ENCODE measurements around the gene TRAPPC12.
"Not testable (repeated sequence)": the region's sequence is repeated elsewhere in the genome, so short reads cannot be mapped to it uniquely, and the experiment has no call there.

The TRAPPC12 gene

DNA sequence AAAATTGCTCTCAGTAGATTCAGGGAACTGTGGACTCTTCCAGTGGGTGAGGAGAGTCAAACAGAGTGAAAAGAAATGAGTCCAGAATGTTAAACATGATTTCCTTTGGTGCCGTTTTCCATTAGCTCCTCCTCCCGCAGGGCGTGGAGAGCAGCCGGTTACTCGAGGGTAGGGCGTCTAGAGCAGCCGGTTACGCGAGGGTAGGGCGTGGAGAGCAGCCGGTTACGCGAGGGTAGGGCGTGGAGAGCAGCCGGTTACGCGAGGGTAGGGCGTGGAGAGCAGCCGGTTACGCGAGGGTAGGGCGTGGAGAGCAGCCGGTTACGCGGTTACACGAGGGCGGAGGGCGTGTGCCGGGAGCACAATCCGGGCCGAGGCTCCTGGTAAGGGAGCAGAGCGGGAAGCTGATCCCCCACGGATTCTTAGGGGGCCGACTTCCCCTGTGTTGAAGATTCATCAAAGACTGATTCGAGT lies 69.0 kb downstream of the TRAPPC12 start:
- not testable (repeated sequence) for H3K27me3 Mint-ChIP-seq, H3K4me1 Mint-ChIP-seq, H3K4me3 Mint-ChIP-seq, H3K27ac Mint-ChIP-seq, H3K36me3 Mint-ChIP-seq, H3K9me3 Mint-ChIP-seq

DNA sequence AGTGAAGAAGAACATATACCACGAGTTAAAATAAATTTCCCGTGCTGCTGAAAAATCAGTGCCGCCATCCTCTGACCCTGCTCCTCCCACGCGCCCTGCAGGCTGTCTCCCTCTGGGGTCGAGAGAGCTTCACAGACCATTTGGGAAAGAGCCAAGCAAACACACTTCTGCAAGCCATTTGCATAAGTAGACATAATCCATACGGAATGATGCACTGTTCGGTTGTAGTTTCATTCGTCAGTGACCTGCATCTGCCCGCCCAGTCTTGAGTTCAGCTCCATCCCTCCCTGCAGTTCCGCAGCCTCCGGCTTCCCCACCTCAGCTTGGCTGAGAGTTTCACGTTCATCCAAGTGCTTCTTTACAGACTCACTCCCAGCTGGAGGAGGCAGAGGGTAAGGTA lies 69.6 kb downstream of the TRAPPC12 start:
- H3K9me3 Mint-ChIP-seq: no peaks in the 10 kb centered on the region
- H3K4me1 Mint-ChIP-seq: no peaks in the 10 kb centered on the region
- H3K27ac Mint-ChIP-seq: no peak overlapping the region
- H3K27me3 Mint-ChIP-seq: no peaks in the 10 kb centered on the region
- H3K36me3 Mint-ChIP-seq: peaks cover 6% of the 10 kb centered on the region
- no peak overlapping the region for H3K4me3 Mint-ChIP-seq

DNA sequence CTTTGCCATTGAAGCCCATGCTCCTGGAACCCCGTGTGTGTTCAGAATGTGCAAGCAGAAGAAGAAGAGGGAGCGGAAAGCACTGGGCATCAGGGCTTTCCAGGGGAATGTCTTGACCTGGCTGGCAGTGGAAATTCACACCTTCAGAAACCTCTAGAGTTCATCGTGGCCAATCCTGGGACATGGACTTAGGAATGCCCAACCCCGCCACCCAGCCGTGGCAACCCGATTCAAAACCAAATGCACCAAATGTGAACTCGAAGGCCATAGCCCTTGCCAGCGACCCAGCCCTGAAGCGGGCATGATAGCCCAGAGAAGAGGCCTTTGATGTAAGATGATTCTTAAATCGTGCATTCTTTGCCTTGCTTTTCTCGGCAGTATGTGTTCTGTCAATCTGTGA lies 70.4 kb downstream of the TRAPPC12 start:
- Mint-ChIP-seq H3K27me3 (no peaks in the 10 kb centered on the region), H3K9me3 (no peaks in the 10 kb centered on the region), H3K36me3 (peaks cover 6% of the 10 kb centered on the region), H3K27ac (no peak overlapping the region), H3K4me1 (no peaks in the 10 kb centered on the region), H3K4me3 (no peak overlapping the region)

DNA sequence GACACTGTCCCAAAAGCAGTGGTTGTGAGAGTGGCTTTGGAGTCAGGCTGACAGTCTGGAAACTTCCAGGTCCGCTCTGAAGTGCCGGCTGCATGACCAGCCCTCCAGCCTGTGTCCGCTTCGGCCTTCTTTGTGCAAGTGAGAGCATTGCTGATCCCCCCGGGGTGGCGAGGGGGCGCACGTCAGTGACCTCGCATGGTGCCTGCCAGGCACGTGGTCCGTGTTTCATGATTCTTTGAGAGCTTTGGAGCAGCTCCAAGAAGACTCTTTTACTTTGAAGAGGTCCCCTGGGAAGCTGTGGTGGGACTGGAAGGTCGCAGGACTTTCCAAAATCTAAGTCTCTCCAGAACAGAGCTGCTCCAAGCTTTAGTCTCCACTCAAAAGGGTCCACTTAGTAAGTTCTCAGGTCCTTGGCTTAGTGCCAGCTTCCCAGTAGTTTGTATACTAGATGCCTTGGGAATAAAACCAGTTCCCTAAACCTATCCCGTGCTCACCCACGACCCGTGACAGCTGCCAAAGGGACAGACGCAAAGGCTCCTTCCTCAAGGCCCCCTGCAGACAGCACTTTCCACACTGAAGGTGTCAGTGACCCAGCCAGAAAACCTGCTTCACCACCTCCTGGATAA lies 71.0 kb downstream of the TRAPPC12 start:
- Mint-ChIP-seq H3K27me3 (no peaks in the 10 kb centered on the region), H3K27ac (no peak overlapping the region), H3K36me3 (peaks cover 5% of the 10 kb centered on the region), H3K4me1 (no peaks in the 10 kb centered on the region), H3K4me3 (no peak overlapping the region), H3K9me3 (no peaks in the 10 kb centered on the region)

DNA sequence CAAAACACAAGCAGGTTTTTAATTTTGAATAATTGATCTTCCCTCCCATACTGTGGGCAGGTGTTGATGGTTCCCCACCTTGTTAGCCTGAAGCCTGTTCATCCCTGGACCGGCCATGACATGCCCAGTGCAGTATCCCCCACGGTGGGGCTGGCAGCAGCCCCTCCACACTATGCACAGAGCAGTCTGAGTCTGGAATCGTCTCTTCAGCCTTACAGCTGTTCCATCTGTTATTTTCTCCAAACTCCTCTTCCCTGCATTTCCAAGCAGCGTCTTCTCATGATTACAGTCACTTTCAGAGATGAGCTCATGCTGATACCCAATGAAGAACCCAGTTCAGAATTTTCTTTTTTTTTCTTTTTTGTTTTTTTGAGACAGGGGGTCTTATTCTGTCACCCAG lies 71.7 kb downstream of the TRAPPC12 start:
- Mint-ChIP-seq H3K4me3 (no peak overlapping the region), H3K4me1 (no peaks in the 10 kb centered on the region), H3K9me3 (no peaks in the 10 kb centered on the region), H3K27ac (no peak overlapping the region), H3K27me3 (no peaks in the 10 kb centered on the region), H3K36me3 (peaks cover 3% of the 10 kb centered on the region)

DNA sequence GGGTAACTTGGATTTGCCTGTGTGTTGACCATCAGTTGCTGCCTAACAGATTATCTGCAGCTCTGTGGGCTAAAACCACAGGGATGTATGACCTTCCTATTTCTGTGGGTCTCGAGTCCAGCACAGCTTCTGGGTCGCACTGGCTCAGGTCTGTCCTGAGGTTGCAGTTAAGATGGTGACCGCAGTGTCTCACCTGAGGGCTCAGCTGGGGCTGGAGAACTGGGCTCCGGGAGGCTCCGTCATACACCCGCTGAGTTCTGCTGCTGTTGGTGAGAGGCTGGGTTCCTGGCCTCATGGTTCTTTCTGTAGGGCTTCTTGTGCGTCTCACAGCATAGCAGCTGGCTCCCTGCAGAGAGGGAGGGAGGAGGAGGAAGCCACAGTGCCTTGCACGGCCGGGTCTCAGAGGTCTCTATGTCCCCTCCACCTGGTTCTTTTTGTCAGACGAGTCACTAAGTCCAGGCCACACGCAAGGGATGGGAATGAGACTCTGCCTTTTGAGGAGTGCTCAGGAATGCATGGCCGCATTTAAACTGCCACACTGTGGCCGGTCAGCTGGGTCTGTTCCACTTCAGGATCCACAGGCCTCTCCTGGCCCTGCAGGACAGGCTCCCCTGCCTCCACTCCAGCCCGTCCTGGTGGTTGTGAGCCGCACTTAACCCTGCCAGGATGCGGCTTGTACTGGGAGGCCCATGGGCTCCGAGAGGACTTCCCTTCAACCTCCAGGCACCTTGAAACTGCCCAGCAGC lies 72.6 kb downstream of the TRAPPC12 start:
- Mint-ChIP-seq H3K4me3 (no peak overlapping the region), H3K27ac (no peak overlapping the region), H3K36me3 (peaks cover 7% of the 10 kb centered on the region), H3K27me3 (no peaks in the 10 kb centered on the region), H3K9me3 (no peaks in the 10 kb centered on the region), H3K4me1 (no peaks in the 10 kb centered on the region)

DNA sequence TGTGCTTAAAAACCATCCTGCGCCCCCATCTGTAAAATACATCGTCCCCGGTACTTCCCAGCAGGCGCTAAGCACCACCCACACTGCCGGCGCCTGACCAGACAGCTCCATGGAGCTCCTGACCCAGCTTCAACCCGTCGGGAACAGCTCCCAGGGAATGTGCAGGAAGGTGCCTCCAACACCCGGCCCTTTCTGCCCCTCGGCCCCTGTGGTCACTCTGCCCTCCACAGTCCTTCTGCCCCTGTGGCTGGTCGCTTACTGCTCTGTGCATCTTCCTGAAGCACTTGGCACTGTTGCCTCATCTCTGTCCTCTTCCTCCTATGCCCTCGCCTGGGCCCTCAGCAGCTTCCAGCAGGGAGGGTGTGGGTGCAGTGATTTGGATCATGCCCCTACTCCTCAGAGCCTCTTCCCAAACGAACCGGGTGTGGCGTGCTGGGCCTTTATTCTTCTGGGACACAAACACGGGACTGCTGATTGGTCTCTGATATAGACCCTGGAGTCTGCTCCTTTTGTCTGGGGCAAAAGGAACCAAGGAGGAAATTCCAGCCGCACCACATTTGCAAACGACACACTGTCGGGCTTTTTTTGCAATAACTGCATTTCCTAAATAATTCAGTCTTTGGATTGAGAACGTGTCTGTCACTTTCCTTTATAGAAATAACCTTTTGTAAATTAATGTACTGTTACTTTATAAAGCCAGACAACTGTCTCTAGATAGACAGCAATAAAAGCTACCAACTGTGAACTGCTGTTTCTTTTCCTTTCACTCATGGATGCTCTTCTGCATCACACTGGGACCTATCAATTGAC lies 73.9 kb downstream of the TRAPPC12 start:
- Mint-ChIP-seq H3K36me3 (peaks cover 7% of the 10 kb centered on the region), H3K4me3 (no peak overlapping the region), H3K9me3 (no peaks in the 10 kb centered on the region), H3K27me3 (no peaks in the 10 kb centered on the region), H3K4me1 (no peaks in the 10 kb centered on the region), H3K27ac (no peak overlapping the region)

DNA sequence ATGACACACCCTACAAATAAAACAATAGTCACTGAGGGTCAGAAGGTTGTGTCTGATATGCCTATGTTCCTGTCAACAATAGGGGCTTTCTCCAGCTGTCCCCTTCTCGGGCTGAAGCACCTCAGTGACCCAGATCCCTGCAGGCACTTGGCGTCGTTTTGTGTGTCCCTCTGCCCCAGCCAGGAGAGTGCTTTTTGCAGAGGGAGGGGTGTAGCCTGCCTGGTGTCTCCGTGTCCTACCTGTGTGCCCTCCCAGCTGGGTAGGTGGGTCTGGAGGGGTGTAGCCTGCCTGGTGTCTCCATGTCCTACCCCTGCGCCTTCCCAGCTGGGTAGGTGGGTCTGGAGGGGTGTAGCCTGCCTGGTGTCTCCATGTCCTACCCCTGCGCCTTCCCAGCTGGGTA lies 74.5 kb downstream of the TRAPPC12 start:
- not testable (repeated sequence) for H3K36me3 Mint-ChIP-seq, H3K27ac Mint-ChIP-seq, H3K27me3 Mint-ChIP-seq, H3K9me3 Mint-ChIP-seq, H3K4me3 Mint-ChIP-seq, H3K4me1 Mint-ChIP-seq

DNA sequence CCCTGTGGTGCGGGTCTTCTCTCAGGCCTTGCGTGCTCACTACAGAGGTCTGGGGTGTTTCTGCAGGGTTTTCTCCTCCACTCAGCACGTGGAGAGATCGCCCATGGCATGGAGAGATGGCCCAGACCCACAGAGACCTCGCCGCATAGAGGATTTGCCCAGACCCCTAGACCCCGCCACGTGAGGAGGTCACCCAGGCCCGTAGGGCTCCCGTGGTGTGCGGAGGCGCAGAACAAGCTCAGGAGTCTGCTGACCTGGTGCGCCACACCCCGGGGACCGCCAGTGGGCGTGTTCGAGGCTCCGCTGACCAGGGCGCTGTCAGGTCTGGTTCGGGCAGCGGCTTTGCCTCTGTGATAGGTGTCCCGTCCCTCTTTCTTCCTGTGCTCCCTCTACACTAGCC lies 75.3 kb downstream of the TRAPPC12 start:
- no peaks in the 10 kb centered on the region for H3K4me1 Mint-ChIP-seq
- no peak overlapping the region for H3K27ac Mint-ChIP-seq
- H3K4me3 Mint-ChIP-seq: no peak overlapping the region
- no peaks in the 10 kb centered on the region for H3K9me3 Mint-ChIP-seq
- H3K36me3 Mint-ChIP-seq: peaks cover 5% of the 10 kb centered on the region
- no peaks in the 10 kb centered on the region for H3K27me3 Mint-ChIP-seq

DNA sequence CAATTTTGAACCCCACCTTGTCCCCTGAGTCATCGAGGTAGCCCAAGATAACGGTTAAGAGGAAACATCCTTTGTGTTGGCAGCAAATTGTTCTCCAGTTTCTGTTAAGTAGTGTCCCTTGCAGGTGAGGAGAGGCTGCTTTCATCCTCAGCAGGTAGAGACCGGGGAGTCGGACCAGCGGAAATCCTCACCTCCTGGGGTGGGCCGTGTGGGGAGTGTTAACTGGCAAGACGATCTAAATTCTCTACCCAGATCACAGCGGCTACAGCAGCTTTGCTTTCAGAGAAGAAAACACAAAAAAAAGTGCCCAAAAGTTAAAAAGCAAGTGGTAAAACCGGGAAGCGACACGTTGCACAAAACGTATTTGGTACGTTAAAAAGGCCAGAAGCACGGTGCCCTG lies 76.6 kb downstream of the TRAPPC12 start:
- no peak overlapping the region for H3K27ac Mint-ChIP-seq

DNA sequence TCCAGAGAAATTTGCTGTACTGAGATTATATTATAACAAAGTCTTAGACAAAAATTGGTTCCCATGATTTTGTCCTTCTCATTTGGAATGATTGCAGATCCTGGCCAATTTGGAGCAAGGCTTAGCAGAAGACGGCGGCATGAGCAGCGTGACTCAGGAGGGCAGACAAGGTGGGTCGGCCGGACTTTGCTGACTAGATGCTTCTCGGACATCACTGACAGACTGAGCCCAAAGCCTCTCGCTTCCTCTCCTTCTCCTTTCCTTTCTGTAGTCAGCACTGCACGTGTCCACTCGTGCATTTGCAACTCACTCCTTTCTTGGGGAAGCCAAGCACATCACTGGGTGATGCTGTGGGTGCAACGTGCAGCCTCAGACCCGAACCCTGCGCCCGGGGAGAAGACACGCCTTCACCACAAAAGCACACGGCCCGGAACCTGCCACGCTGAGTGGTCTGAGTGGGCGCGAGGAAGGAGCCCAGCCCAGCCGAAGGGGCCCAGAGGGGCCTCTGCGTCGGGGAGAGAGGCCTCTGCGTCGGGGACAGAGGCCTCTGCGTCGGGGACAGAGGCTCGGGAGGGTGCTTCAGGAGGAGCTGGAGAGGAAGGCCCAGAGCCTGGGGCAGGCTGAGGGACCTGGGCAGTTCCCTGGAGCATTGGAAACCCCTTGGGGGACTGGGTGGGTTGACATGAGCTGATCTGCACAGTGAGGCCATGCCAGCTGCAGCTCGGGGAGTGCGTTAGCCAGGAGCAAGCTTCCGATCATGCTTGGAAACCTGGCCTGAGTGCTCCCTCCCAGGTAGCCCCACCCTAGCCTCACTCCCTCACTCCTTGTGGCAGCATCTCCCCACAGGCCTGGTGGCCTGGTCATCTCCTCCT lies 78.3 kb downstream of the TRAPPC12 start:
- Mint-ChIP-seq H3K4me3 (no peak overlapping the region), H3K9me3 (no peaks in the 10 kb centered on the region), H3K4me1 (peaks cover 6% of the 10 kb centered on the region), H3K27ac (no peak overlapping the region), H3K36me3 (peaks cover 5% of the 10 kb centered on the region), H3K27me3 (no peaks in the 10 kb centered on the region)

More for the DNA sequence above, 76.6 kb downstream of the TRAPPC12 start:
- Mint-ChIP-seq H3K36me3 (peaks cover 5% of the 10 kb centered on the region), H3K4me1 (no peaks in the 10 kb centered on the region), H3K4me3 (no peak overlapping the region), H3K27me3 (no peaks in the 10 kb centered on the region), H3K9me3 (no peaks in the 10 kb centered on the region)

DNA sequence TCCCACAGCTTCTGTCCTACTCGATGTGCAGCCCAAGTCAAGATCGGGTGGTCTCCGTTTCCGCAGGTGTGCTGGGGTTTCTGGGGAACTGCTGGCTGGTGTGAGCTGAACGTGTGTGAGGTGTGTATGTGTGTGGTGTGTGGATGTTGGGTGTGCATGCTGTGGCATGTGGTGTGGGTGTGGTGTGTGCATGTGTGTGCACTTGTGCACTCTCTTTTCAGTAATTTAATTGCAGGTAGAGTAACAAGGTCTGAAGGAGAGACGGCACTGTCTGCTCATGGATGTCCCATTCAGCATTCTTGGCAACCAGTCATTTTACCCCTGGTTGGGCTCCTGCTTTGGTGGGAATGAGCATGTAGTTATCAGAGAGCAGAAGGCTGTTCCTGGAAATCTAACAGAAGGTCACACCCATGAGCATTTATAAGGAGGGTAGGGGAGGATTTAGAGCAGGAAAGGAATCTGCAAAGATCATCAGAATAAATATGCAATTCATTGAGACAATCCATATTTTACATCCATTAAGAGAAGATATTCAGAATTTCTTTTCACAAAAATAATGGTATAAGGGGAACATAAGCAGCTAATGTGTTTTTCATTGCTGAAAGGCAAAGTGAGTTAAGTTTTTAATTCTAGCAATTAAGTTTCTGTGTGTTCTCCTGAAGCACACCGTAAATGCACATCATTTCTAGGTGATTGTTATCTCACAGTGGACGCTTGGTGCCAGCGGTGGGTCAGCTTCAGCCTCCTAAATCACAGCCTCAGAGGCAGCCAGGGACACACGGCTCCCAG lies 79.1 kb downstream of the TRAPPC12 start:
- peak overlapping the region; percentile 81 for H3K27ac Mint-ChIP-seq
- peaks cover 3% of the 10 kb centered on the region for H3K36me3 Mint-ChIP-seq
- no peak overlapping the region for H3K4me3 Mint-ChIP-seq
- H3K9me3 Mint-ChIP-seq: no peaks in the 10 kb centered on the region
- H3K4me1 Mint-ChIP-seq: peaks cover 6% of the 10 kb centered on the region
- H3K27me3 Mint-ChIP-seq: no peaks in the 10 kb centered on the region

DNA sequence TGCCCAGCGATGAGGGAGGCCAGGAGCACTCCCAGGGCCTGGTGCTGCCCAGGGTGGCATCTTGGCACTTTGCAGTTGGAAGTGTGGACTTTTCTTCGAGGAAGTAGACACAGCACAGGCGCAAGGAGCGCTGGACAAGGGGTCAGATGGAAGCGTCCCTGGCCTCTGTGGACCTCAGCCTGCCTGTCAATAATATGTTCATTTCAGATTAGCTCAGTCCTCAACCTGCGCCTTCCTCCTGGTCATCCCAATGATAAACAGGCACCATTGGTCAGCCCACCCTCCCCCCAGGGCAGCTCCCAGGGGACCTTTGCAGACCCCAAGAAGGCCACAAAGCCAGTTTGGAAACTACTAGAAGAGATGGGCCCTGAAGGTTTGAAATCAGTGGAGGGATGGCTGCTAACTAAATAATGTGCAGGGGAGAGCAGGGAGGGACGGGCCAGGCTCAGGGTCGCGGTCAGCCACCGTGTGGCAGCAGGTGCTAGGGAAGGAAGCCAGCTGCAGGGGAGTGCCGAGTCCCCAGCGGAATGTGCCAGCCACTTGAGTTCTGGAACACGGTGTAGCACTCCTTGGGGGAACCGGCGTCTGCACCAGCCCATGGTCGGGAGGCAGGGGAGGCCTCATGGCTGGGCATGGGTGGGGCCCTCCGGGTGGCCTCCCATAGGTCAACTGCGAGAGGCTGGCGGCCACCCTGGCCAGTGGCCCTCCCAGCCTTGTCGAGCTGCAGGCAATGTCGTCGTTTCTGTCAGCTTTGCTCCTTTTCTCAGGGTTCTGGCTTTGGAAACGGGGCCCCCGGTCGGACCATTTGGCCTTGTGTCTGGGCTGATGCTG lies 79.9 kb downstream of the TRAPPC12 start:
- no peak overlapping the region for H3K4me3 Mint-ChIP-seq
- H3K9me3 Mint-ChIP-seq: no peaks in the 10 kb centered on the region
- H3K4me1 Mint-ChIP-seq: peaks cover 6% of the 10 kb centered on the region
- no peaks in the 10 kb centered on the region for H3K27me3 Mint-ChIP-seq
- no peak overlapping the region for H3K27ac Mint-ChIP-seq
- H3K36me3 Mint-ChIP-seq: peaks cover 5% of the 10 kb centered on the region

DNA sequence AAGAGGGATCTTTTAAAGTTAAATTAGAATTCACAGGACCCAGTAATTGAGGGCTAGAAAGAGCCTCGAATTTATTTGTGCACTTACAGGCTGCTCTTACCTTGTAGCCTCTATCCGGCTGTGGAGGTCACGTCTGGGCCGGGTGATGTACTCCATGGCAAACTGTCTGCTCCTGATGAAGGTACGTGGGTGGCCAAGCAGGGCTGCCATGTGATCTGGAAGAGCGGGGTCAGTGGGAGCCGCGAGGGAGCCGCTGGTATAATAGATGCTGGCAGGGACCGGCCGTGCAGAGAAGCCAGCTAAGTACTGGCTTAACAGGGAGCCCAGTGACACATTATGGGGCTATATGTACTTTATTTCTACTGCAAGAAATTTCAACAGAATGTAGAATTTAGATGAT lies 80.7 kb downstream of the TRAPPC12 start:
- Mint-ChIP-seq H3K27me3 (no peaks in the 10 kb centered on the region), H3K4me3 (no peak overlapping the region), H3K36me3 (peaks cover 7% of the 10 kb centered on the region), H3K9me3 (no peaks in the 10 kb centered on the region), H3K27ac (no peak overlapping the region), H3K4me1 (peaks cover 6% of the 10 kb centered on the region)
